Panc1 (cell line): Measurements from ENCODE around the gene FGF14.

Source experiments
- REST ChIP-seq, 2 experiments: IDR thresholded peaks; 2 replicates each; pipeline ENCODE4 v1.6.1; 2011 to 2012; ENCODE audit warnings: low read depth in 2 of 2, control low read depth in 1 of 2, low read length in 1 of 2, mild to moderate bottlenecking in 1 of 2, moderate library complexity in 1 of 2; ENCODE audit not compliant: insufficient read depth in 1 of 2
- TF ChIP-seq, protein P1 (sequence below): fragments of 450-650 bp; IDR thresholded peaks from 2 replicates; pipeline ENCODE4 v1.5.1; 2017; ENCODE audit warnings: mild to moderate bottlenecking

- TF ChIP-seq, protein P1, sequence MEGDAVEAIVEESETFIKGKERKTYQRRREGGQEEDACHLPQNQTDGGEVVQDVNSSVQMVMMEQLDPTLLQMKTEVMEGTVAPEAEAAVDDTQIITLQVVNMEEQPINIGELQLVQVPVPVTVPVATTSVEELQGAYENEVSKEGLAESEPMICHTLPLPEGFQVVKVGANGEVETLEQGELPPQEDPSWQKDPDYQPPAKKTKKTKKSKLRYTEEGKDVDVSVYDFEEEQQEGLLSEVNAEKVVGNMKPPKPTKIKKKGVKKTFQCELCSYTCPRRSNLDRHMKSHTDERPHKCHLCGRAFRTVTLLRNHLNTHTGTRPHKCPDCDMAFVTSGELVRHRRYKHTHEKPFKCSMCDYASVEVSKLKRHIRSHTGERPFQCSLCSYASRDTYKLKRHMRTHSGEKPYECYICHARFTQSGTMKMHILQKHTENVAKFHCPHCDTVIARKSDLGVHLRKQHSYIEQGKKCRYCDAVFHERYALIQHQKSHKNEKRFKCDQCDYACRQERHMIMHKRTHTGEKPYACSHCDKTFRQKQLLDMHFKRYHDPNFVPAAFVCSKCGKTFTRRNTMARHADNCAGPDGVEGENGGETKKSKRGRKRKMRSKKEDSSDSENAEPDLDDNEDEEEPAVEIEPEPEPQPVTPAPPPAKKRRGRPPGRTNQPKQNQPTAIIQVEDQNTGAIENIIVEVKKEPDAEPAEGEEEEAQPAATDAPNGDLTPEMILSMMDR = no peak
- TF ChIP-seq REST (IDR thresholded peaks at IDR 0.05; ENCODE audit: insufficient read depth in 1 of 2, low read depth in 2 of 2, low read length in 1 of 2) = no peak
Measured at GRCh38 chr13:102401265-102401664, 583 bp downstream of the FGF14 start.
